ENCODE measurements around the gene LTB4R. TPM values are rescaled to one million over a fixed set of nuclear protein-coding genes. Genes with fewer than 3 reads are reported as not detected.

LTB4R gene
- total and polyA plus RNA-seq, 9 of the 15 experiments (the other 6 are each of a cell fraction or from before 2014, with no cell fraction given): 0.38 to 10.5 (median 2.8) TPM

DNA sequence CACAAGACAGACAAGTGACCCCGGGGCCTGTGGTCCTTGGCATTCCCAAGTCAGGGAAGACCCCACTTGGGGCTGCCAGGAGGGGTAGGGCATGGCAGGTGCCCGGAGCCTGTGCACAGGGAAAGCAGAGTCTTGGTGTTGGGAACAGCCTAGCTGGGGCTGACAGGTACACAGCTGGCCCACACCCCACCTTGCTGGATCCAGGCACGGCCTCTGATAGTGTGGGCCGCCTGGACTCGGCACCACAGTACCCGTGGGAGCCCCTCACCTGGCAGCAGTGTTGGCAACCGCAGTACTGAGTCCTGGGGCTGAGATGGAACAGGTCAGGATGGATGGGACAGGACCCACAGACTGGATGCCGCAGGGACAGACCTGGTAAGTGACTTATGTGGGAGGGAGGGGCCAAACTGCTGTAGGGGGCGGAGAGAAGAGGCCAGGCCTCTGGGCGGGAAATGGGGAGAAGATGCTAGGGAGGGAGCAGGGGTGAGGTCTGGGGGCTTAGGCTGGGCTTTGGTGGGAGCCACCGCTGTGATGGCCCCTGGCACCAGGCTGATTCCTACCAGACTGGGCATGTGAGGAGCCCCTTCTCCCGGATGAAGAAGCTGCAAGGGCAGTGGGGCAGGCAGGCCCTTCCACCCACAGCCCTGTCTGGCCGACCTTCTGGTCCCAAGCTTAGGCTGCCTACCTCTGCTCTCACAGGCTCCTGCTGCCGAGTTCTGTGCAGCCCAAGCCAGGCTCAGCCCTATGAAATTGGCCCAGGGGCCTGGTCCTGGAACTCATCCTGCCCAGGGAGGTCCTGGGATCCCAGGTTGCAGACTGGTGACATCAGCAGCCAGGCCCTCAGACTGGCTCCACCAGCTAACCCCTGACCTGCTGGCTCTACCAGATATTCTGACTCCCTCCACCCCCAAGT lies 48.2 kb upstream of the LTB4R start, which contains the start of gene TGM1:
Gene TGM1, minus strand, starts transcription at position 357 of the 913 bp plus-strand sequence. CDS start 825 bp downstream, outside the sequence.
- FAIRE-seq (no peak), DNase-seq (ENCODE audit: extremely low read depth in 1 of 4, low spot score in 3 of 4) (peak in 1 of 4 experiments; percentile 14), ATAC-seq (peak; percentile 76)
- peak within 1 kb of the TSS in 1 of 2 experiments; percentile 58; a peak in 2 of 4 replicates for H3K9ac ChIP-seq (ENCODE audit: insufficient read depth in 1 of 2, low read depth in 2 of 2, low read length in 2 of 2)
- no peak for TF ChIP-seq HNRNPUL1 (IDR thresholded peaks at IDR 0.05; ENCODE audit: low read length)
- no peak for TF ChIP-seq ZZZ3 (IDR thresholded peaks at IDR 0.05)
- no peak for TF ChIP-seq SMARCA5 (IDR thresholded peaks at IDR 0.05)
- TF ChIP-seq COPS2 (conservative IDR thresholded peaks at IDR 0.05): no peak
- TF ChIP-seq BDP1 (IDR thresholded peaks at IDR 0.05; ENCODE audit: insufficient read depth, insufficient read length): no peak
- TF ChIP-seq CHD2 (IDR thresholded peaks at IDR 0.05; ENCODE audit: low read depth, low read length): no peak
- TF ChIP-seq U2AF2 (optimal IDR thresholded peaks at IDR 0.05; ENCODE audit: low read depth, low read length): no peak
- no peak for TF ChIP-seq KDM2B (CRISPR knock-in tag; IDR thresholded peaks at IDR 0.05)
- TF ChIP-seq, protein P1, sequence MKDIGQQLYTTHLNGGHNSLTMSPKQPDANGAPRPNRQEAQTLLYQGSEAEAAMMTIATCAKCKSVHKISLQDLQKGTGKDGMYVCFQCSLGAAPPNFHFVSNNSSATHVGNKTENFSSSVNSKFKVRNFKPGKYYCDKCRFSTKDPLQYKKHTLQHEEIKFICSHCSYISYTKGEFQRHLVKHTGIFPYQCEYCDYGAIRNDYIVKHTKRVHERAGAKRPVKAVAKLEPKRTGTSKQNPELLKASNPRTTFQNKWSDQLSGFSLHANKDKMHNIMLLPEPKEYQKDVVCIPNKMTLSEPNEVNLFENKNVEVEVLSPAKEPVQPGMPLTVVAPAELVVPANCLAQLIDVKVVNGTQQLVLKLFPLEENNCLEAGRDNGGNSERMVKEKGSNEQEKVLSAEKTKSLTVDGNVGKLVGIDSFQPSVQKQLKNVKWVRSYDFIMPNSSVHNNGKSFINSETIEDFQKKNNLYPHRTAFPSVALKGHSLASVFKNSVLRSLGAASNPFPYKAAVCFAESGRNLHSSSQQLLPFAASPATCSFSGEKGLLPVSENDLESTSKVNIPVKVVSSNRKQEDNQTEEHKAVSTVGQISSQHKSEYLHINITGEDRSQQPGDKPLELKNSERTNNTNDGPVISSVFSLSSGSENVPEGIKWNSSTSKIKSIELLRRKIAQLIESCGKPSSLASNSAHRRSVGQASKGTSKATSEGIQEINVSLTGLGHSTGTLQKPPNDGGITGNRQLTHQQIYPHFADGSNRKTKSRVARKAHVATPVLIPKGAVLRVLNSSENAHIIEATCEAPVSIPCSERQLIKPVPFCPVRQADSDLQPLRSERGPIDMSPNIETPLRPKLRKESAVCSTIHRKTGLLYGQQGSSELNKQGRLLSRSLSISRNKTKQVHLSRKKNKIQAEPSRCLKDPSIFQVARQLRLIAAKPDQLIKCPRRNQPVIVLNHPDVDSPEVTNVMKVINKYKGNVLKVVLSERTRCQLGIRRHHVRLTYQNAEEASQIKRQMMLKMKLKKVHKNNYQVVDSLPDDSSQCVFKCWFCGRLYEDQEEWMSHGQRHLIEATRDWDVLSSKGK (CRISPR knock-in tag; IDR thresholded peaks at IDR 0.05): no peak
- no peak for TF ChIP-seq MTA3 (IDR thresholded peaks at IDR 0.05; ENCODE audit: borderline replicate concordance)
- in situ Hi-C loops (cut with MboI): no loop called here
- no peaks in the 10 kb centered on the region for H3K36me3 ChIP-seq (ENCODE audit: control insufficient read depth, insufficient read depth, low read length)
- H3K27ac ChIP-seq (ENCODE audit: extremely low read depth, low read depth, low read length): no peak within 1 kb of the TSS
- peaks cover 0 to 47% of the 10 kb centered on the region in 2 experiments; a peak in 3 of 5 replicates for H3K4me1 ChIP-seq (replicated peaks in 1 of 2; ENCODE audit: control insufficient read depth in 2 of 2, insufficient read depth in 2 of 2, low read length in 2 of 2)
- no peak within 1 kb of the TSS for H3K4me2 ChIP-seq (ENCODE audit: insufficient read depth, low read length)
- H3K9me3 ChIP-seq (replicated peaks; ENCODE audit: control insufficient read depth, insufficient read depth, low read depth, low read length): no peaks in the 10 kb centered on the region
- no peaks in the 10 kb centered on the region for H3K27me3 ChIP-seq (ENCODE audit: control insufficient read depth in 2 of 2, insufficient read depth in 2 of 2, low read length in 2 of 2)
- CTCF ChIA-PET (ENCODE audit: low intra/inter-chr PET ratio): no interaction called here
- no TSS peak for BruUV-seq (replicated peaks)
- POLR2A ChIA-PET: interaction anchor here (0.7 to 1.6 kb wide), 7 partner anchors 11 to 174 kb away, joined by 3 to 5 read pairs (median 4); no protein-coding TSS in a partner anchor
- H3K4me3 ChIP-seq: no peak within 1 kb of the TSS
- no peak within 1 kb of the TSS for H2AFZ ChIP-seq (ENCODE audit: low read depth, low read length)
- intact Hi-C loops (cut with micrococcal nuclease): no loop called here
- WGBS (ENCODE audit: insufficient coverage, low coverage, missing lambda C conversion rate): 64% methylated on average over 8 of the region's 14 CpGs
- H4K20me1 ChIP-seq (replicated peaks; ENCODE audit: control insufficient read depth, insufficient read depth, low read length): no peaks in the 10 kb centered on the region
- H3K79me2 ChIP-seq (ENCODE audit: control insufficient read depth, insufficient read depth, low read length): no peaks in the 10 kb centered on the region
- H3K9me1 ChIP-seq (ENCODE audit: control insufficient read depth, insufficient read depth, low read length): no peaks in the 10 kb centered on the region

Data from K562 (cell line).